ENCODE data around the gene TASOR2.

The TASOR2 gene

GRCh38 chr10:5658871-5659618 lies 25.6 kb upstream of the TASOR2 start:
- FAIRE-seq = no peak

- FAIRE-seq = no peak
These were observed 24.7 kb upstream of the TASOR2 start for GRCh38 chr10:5659702-5660528.

- FAIRE-seq = no peak
These were observed 23.6 kb upstream of the TASOR2 start for GRCh38 chr10:5661043-5661442.

- FAIRE-seq = no peak
These were observed 21.7 kb upstream of the TASOR2 start for GRCh38 chr10:5662708-5663579.

- no peak for FAIRE-seq
These were observed 20.8 kb upstream of the TASOR2 start for GRCh38 chr10:5663692-5664427.

- no peak for FAIRE-seq
These were observed 19.1 kb upstream of the TASOR2 start for GRCh38 chr10:5665373-5666007.

- no peak for FAIRE-seq
These were observed 18.4 kb upstream of the TASOR2 start, which contains the start of gene ASB13 for GRCh38 chr10:5666008-5666840. TSS of gene ASB13 (minus strand) at chr10:5666595. CDS start at chr10:5666551, 44 bp downstream.

GRCh38 chr10:5666841-5667630 lies 17.6 kb upstream of the TASOR2 start:
- FAIRE-seq = no peak

- FAIRE-seq = no peak
These were observed 16.2 kb upstream of the TASOR2 start for GRCh38 chr10:5668429-5668828.

GRCh38 chr10:5669604-5670003 lies 15.0 kb upstream of the TASOR2 start:
- no peak for FAIRE-seq

GRCh38 chr10:5670662-5671375 lies 13.8 kb upstream of the TASOR2 start:
- no peak for FAIRE-seq

GRCh38 chr10:5678397-5679036 lies 6.1 kb upstream of the TASOR2 start:
- FAIRE-seq = no peak

- FAIRE-seq = no peak
These were observed 5.6 kb upstream of the TASOR2 start for GRCh38 chr10:5679037-5679435.

GRCh38 chr10:5679606-5680005 lies 5.0 kb upstream of the TASOR2 start:
- FAIRE-seq = no peak

GRCh38 chr10:5681930-5682329 lies 2.7 kb upstream of the TASOR2 start:
- no peak for FAIRE-seq

- no peak for FAIRE-seq
These were observed 1.6 kb upstream of the TASOR2 start for GRCh38 chr10:5683065-5683464.

- no peak for FAIRE-seq
These were observed 529 bp downstream of the TASOR2 start for GRCh38 chr10:5684971-5685763.

GRCh38 chr10:5685764-5686240 lies 1.2 kb downstream of the TASOR2 start:
- FAIRE-seq = no peak

Data from endometrium (tissue), 2 donors.